Nephron progenitor cell (in vitro differentiated cells): Measurements from ENCODE around the gene IL10RA.

Experiments
- DNase-seq: peaks from one replicate; pipeline ENCODE4 v3.0.0; 2021
- H3K27ac Mint-ChIP-seq: 2 replicates; pipeline ENCODE4 v1.8.0; 2021; ENCODE audit warnings: mild to moderate bottlenecking, moderate library complexity, mixed read lengths
- H3K27me3 Mint-ChIP-seq: 2 replicates; pipeline ENCODE4 v1.8.0; 2021; ENCODE audit warnings: mild to moderate bottlenecking, low read depth, mixed read lengths; ENCODE audit not compliant: poor library complexity
- H3K36me3 Mint-ChIP-seq: 2 replicates; pipeline ENCODE4 v1.8.0; 2021; ENCODE audit warnings: low read depth, mixed read lengths
- H3K4me1 Mint-ChIP-seq: 2 replicates; pipeline ENCODE4 v1.8.0; 2021; ENCODE audit warnings: mixed read lengths
- H3K4me3 Mint-ChIP-seq: 2 replicates; pipeline ENCODE4 v1.8.0; 2021; ENCODE audit warnings: mild to moderate bottlenecking, moderate library complexity, mixed read lengths
- H3K9me3 Mint-ChIP-seq: 2 replicates; pipeline ENCODE4 v1.8.0; 2021; ENCODE audit warnings: mild to moderate bottlenecking, moderate library complexity, mixed read lengths
- CTCF ChIP-seq: fragments of 200-600 bp; sonication (generic); IDR thresholded peaks from 2 replicates; pipeline ENCODE4 v1.5.0; 2021; ENCODE audit warnings: antibody characterized with exemption

IL10RA gene

GRCh38 chr11:118016104-118016503, 29.9 kb downstream of the IL10RA start:
- peaks cover 42% of the 10 kb centered on the region for H3K27me3 Mint-ChIP-seq
- DNase-seq: no peak
- no peak overlapping the region for H3K27ac Mint-ChIP-seq
- peaks cover 25% of the 10 kb centered on the region for H3K9me3 Mint-ChIP-seq
- TF ChIP-seq CTCF: no peak
- no peaks in the 10 kb centered on the region for H3K36me3 Mint-ChIP-seq
- H3K4me1 Mint-ChIP-seq: peaks cover 5% of the 10 kb centered on the region
- H3K4me3 Mint-ChIP-seq: no peak overlapping the region

DNA sequence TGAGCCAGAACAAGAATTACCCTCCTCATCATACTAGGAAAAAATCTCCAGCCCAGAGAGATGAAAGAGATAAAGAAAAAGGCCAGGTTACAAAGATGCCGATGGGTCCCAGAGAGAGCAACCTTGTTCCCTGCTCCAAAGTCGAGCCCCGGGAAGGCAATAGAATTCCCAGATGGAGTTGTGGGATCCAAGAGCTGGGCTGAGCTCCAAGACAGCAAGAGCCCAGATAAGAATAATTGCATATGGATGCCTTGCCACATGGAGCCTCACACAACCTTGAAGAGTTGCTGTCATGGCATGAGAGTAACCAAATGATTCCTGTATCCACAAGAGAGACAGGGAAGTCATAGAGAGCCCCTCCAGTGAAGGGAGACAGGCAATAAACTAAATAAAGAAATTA, 30.9 kb downstream of the IL10RA start:
- Mint-ChIP-seq H3K27me3 (peaks cover 42% of the 10 kb centered on the region), H3K4me1 (peaks cover 4% of the 10 kb centered on the region), H3K4me3 (no peak overlapping the region), H3K9me3 (peaks cover 25% of the 10 kb centered on the region), H3K36me3 (no peaks in the 10 kb centered on the region), H3K27ac (no peak overlapping the region)
- TF ChIP-seq CTCF: no peak
- DNase-seq: no peak

- DNase-seq: no peak
- Mint-ChIP-seq H3K36me3 (no peaks in the 10 kb centered on the region), H3K4me1 (no peaks in the 10 kb centered on the region), H3K9me3 (peaks cover 25% of the 10 kb centered on the region), H3K27ac (no peak overlapping the region), H3K27me3 (peaks cover 42% of the 10 kb centered on the region), H3K4me3 (no peak overlapping the region)
- no peak for TF ChIP-seq CTCF
Measured at GRCh38 chr11:118017631-118018315, 31.6 kb downstream of the IL10RA start.

DNA sequence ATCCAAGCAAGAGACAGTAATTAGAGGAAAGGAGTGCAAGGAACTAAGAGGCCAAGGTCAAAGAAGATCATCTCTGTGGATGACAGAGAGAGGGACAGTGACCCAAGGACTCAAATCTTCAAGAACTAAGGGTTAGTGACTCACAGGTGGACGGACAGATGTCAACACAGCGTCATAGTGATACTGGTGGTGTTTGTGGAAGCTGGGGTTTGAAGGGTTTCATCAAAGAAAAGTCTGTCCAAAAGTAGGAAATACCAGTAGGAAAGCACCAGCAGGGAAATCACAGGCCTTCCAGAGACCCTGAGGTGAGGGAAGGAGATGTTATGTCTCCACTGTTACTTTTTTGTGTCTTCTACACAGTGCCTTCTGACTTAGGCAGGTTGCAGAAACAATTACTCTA, 32.2 kb downstream of the IL10RA start:
- H3K4me3 Mint-ChIP-seq: no peak overlapping the region
- H3K9me3 Mint-ChIP-seq: peaks cover 25% of the 10 kb centered on the region
- TF ChIP-seq CTCF: no peak
- H3K27ac Mint-ChIP-seq: no peak overlapping the region
- no peak for DNase-seq
- H3K27me3 Mint-ChIP-seq: peaks cover 40% of the 10 kb centered on the region
- no peaks in the 10 kb centered on the region for H3K36me3 Mint-ChIP-seq
- no peaks in the 10 kb centered on the region for H3K4me1 Mint-ChIP-seq

- H3K27ac Mint-ChIP-seq: no peak overlapping the region
- peaks cover 39% of the 10 kb centered on the region for H3K27me3 Mint-ChIP-seq
Measured at GRCh38 chr11:118021146-118021545, 35.0 kb downstream of the IL10RA start.

More at GRCh38 chr11:118021146-118021545, 35.0 kb downstream of the IL10RA start:
- no peaks in the 10 kb centered on the region for H3K4me1 Mint-ChIP-seq
- no peak for DNase-seq
- peaks cover 38% of the 10 kb centered on the region for H3K9me3 Mint-ChIP-seq
- no peaks in the 10 kb centered on the region for H3K36me3 Mint-ChIP-seq
- TF ChIP-seq CTCF: no peak
- no peak overlapping the region for H3K4me3 Mint-ChIP-seq
